GM19328 (cell line): ENCODE data around the gene ZDHHC12.

Source experiments
- ATAC-seq: cut with Tn5 transposase; IDR thresholded peaks from one replicate; pipeline ENCODE4 v1.9.1; 2021; ENCODE audit warnings: mild to moderate bottlenecking, moderate library complexity; ENCODE audit not compliant: unreplicated experiment

Gene ZDHHC12

GRCh38 chr9:128731093-128731492 is 7.2 kb upstream of the ZDHHC12 start:
- ATAC-seq = no peak

GRCh38 chr9:128729766-128730517 is 6.0 kb upstream of the ZDHHC12 start:
- no peak for ATAC-seq

- ATAC-seq = no peak
Measured at GRCh38 chr9:128729302-128729701, 5.4 kb upstream of the ZDHHC12 start.

GRCh38 chr9:128728298-128728697 is 4.4 kb upstream of the ZDHHC12 start:
- ATAC-seq = no peak

GRCh38 chr9:128727640-128728248 is 3.8 kb upstream of the ZDHHC12 start:
- no peak for ATAC-seq

- ATAC-seq = no peak
Measured at GRCh38 chr9:128724744-128725211, 851 bp upstream of the ZDHHC12 start.

- no peak for ATAC-seq
Measured at GRCh38 chr9:128723352-128723865, 518 bp downstream of the ZDHHC12 start.

DNA sequence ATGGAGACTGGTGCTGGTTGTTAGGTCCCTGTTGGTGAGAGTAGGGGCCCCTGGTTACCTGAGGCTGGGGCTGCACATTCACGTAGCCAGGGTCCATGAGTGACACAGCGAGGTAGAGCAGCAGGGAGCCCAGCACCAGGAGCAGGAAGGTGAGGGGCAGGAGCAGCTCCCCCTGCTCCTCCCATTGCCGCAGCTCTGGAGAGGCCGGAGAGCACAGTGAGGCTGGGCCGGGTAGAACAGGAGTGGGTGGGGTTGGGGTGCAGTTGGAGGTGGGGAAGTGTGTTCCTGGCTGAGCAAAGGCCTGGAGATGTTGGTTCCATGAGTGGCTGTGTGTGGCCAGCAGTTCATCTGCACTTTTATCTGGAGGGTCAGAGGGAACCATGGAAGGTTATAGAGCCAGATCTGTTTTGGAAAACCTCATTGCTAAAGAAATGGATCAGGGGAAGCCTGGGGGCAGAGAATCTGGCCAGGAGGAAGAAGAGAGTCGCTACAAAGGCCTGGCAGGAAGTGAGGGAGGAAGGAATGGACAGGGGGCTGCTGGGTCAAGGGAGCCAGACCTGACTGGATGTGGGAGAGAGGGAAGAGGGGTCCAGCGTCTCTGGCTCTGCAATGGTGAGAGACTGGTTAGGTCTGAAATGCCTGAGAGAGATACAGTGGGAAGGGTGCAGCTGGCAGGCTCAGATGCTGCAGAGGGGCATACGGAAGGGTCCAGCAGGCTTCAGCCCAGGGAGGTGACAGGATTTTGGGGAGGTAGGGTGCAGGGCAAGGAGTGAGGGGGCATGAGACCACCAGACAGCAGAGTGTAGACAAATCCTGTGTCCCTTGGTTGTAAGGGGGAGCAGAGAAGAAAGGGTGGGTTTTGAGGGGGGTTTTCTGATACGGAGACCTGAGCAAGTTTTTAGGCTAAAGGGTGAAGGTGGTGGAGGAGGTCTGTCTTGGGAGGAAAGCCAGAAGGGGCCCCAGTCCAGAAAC is 1.3 kb downstream of the ZDHHC12 start:
- ATAC-seq = no peak

DNA sequence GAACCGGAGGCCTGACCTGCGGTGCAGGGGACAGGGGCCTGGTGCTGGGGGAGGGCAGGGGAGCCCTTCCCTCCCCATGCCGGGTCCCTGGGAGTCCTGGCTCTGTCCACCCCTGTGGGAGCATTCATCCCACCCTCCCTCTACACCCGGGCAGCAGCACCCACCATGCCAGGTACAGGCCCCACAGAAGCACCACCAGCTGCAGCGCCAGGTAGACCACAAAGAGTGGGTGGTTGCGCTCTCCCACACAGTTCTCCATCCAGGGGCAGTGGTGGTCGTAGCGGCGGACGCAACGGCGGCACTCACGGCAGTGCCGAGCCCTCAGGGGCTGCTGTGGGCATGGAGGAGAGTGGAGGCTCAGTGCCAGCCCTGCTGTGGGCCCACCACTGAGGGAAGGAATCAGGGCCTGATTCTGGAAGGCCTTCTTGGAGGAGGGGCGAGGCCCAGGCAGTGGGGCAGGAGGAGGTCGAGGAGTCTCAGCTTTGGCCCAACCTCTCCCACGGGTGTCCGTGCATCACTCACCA is 2.4 kb downstream of the ZDHHC12 start:
- no peak for ATAC-seq

DNA sequence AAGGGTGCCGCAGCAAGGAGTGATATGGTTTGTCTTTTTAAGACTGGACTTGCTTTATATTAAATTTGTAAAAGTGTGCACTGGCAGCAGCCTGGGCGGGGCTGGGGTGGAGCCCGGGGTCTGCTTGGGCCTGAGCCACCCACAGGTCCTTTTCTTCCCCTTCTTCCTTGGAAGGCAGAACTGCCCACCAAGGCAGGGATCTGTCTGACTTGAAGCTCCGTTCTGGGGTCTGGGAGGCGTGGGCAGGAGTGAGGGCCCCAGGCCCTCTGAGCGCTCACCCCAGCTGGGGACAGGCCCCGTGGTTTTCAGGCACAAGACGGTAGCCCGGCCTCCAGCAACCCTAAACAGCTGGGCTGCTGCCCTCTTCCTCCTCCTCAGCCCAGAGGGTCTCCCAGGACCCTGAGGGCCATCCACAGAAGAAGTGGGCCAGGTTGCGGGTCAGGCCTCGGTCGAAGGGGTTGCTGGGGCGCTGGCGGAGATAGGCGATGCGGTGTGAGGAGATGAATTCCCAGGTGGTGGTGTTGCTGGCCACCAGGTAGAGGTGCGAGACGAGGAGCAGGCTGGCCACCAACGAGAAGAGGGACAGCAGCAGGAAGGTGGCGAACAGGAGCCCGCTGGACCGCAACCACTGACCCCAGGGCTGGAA is 3.0 kb downstream of the ZDHHC12 start:
- no peak for ATAC-seq

GRCh38 chr9:128719919-128720605 is 3.9 kb downstream of the ZDHHC12 start:
- no peak for ATAC-seq

DNA sequence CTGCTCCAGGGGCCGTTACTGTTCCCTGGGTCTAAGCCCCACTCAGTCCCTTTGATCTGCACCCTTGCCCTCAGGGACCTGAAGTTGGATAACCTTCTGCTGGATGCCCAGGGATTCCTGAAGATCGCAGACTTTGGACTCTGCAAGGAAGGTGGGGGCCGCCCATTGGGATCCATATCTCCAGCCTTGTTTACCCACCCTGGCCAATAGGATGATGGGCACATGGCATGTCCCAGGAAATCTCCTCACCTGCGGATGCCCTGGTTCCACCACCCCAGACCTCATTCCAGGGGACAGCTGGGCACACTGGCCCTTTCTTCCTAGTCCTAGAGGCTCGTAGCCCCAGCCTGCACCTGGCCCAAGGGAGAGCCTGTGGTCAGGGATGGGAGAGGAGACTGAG is 5.5 kb downstream of the ZDHHC12 start:
- ATAC-seq = no peak

- ATAC-seq = no peak
Measured at GRCh38 chr9:128718047-128718446, 5.9 kb downstream of the ZDHHC12 start.

DNA sequence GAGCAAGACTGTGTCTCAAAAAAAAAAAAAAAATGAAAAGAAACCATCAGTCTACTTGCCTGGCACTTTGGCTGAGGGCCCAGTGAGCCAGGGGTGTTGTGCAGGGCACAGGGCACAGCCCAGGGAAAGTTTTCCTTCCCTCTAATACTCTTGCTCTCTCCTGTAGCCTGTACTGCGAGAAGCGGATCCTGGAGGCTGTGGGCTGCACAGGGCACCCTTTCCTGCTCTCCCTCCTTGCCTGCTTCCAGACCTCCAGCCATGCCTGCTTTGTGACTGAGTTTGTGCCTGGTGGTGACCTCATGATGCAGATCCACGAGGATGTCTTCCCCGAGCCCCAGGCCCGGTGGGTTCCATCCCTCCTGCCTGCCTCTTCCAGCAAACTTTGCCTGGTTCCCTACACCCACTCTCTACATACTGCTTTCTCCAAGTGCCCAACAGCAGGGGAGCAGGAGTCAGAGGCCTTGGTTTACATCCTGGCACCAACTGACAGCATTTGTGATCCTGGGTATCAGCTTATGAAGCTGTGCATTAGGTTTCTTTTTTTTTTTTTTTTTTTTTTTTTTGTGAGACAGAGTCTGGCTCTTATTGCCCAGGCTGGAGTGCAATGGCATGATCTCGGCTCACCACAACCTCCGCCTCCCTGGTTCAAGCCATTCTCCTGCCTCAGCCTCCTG is 7.2 kb downstream of the ZDHHC12 start:
- no peak for ATAC-seq

GRCh38 chr9:128715436-128715750 is 8.5 kb downstream of the ZDHHC12 start:
- no peak for ATAC-seq

DNA sequence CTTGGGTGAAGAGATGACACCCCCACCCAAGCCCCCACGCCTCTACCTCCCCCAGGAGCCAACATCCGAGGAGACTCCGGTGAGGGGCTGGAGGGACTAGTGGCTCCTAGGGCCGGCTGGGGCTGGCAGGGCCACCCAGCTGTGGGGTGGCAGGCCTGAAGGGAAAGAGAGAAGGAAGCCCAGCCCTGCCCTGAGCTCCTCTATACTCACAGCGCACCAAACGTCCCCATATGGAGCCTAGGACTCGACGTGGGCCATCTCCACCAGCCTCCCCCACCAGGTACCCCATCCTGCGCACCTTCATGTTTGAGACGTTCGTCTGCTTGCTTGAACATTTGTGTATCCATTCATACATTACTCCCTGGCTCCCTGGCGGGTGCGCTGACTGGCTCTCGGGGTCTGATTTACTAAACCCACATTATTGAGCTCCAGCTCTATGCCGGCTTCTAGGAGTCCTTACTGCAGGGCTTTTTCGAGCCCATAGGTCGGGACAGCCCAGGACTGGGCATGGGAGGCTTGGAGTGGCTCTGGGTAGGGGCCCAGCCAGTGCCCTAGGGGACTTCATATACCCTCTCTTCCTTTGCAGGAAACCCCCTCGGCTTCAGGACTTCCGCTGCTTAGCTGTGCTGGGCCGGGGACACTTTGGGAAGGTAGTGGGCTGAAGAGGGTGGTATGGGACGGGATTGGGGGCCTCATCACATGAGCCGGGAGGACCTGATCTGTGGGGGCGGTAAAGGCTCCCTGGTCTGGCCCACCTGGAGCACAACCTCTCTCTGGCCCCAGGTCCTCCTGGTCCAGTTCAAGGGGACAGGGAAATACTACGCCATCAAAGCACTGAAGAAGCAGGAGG is 9.1 kb downstream of the ZDHHC12 start:
- no peak for ATAC-seq

DNA sequence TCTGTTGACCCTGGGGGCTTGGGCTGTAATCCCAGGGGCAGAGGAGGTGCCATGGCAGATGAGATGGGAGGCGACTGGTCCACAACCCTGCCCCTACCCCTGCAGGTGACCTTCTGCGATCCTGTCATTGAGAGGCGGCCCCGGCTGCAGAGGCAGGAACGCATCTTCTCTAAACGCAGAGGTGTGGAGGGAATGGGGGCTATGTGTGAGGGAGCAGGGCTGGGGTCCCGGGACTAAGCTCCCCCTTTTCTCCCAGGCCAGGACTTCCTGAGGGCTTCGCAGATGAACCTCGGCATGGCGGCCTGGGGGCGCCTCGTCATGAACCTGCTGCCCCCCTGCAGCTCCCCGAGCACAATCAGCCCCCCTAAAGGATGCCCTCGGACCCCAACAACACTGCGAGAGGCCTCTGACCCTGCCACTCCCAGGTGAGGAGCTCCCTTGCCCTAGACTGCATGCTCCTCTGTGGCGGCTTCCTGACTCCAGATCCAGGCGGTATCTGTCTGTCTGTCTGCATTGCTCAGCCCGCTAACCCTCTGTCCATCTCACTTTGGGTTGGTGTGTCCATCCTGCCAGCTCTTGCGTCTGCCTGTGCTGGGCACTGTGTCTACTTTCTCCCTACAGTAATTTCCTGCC is 9.9 kb downstream of the ZDHHC12 start:
- no peak for ATAC-seq

DNA sequence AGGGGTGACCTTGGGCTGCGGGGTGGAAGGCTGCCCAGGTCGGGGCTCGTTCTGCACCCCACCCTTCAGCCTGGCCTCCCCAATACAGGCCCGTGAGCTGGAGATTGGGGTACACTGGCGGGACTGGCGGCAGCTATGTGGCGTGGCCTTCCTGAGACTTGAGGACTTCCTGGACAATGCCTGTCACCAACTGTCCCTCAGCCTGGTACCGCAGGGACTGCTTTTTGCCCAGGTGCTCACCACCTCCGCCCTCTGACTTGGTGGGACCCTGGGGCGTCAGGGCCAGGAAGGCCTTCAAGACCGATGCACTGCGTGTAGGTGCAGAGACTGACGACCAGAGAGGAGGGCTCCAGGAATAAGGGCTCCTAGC is 10.5 kb downstream of the ZDHHC12 start:
- no peak for ATAC-seq
